NCI-H524 treated with DMSO at 0.1 percent for 48 hours (cell line): ENCODE measurements around the gene FOXN1.

Experiments used
- DNase-seq: peaks from one replicate; lab custom pipeline; 2025; lab: John Stamatoyannopoulos, UW

Gene FOXN1

DNA sequence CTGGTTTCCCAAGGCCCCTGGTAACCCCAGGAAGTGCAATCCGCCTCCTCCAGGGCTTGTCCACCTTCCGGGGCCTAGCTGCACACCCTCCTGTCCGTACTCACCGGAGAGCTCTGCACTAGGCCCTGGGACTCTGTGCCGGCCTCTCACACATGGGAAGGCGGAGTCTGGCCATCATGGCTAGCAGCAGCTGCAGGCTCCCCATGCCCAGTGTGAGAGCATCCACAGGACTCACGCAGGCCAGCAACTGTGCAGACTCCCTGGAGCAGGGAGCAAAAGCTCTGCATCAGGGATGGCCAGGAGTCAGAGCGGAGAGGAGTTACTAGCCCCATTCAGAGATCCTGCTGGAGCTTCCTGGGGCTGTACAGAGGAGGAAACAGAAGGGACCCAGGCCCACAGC, 20.2 kb downstream of the FOXN1 start:
- no peak for DNase-seq

GRCh38 chr17:28527181-28527681, 21.1 kb downstream of the FOXN1 start:
- no peak for DNase-seq

- no peak for DNase-seq
Measured at GRCh38 chr17:28527859-28528258, 21.7 kb downstream of the FOXN1 start.

DNA sequence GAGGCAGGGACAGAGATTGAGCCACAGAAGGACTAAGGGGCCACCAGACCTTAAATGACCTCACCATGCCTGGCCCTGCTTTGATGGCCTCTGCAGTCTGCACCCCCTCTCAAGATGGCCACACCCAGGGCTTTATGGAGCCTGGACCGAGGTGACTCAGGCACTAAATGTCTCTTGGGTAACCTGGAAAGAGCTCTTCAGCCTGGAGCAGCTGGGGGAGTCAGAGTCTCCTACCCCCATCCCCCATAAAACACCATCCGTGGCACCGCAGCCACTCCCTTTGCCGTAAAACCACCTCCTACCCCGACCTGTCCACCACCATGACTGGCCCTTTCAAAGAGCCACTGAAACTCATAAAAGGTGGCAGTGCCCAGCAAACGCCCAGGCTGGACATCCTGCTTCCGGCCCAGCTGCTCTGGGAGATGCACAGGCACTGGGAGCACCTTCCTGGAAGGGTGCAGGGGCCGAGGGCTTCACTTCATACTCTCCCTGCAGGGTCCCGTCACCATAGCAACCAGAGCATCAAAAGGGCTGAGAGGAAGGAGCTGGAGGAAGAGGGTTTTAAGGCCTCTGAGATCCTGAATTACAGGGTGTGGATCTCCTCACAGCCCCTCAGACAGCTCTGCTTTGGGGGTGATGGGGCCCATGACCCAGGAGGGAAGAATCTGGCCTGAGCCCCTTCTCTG, 22.3 kb downstream of the FOXN1 start:
- DNase-seq, result no peak

- DNase-seq, result no peak
Measured at GRCh38 chr17:28529013-28529400, 22.9 kb downstream of the FOXN1 start.

GRCh38 chr17:28530250-28530649, 24.1 kb downstream of the FOXN1 start:
- DNase-seq, result no peak

GRCh38 chr17:28530926-28531325, 24.8 kb downstream of the FOXN1 start:
- no peak for DNase-seq

DNA sequence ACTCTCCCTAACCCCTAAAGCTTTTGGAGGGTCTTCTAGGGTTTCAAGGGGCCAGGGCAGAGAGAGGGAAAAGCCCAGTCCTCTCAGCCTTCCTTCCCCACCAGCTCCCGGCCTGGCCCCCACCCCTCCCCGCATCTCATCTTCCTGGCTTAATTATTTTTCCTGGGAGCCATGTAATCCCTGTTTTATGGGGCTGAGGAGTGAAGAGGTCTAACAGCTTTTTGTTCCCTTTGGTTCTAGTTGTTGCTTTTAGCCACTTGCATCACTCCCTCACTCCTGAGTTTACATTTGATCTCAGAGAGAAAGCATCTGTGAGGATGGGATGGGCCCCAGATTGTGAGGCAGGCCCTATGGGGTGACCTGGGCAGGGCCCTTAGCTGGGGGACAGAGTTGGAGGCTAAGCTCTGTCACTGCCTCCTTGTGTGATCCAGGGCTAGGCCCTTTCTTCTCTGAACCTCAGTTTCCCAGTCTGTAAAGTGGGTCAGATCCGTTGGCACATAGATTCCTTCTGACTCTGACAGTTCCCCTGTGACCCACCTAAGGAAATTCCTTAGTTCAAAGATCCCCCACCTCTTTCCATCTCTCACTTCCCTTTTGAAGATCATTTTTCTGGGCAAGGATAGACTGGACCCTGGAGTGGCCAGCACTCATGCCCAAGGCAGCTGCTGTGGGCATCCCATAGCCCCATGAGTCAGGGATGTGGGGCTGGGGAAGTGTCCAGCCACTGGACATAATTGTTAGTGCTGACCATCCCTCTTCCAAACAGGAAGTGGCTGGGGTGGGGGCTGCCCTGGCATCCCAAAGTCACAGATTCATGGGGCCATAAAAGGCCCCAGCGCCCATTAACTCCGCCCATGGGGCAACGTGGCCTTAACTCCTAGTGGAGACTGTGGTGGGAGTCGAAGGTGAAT, 26.2 kb downstream of the FOXN1 start:
- DNase-seq, result peak; percentile 81

GRCh38 chr17:28533091-28533807, 27.1 kb downstream of the FOXN1 start:
- no peak for DNase-seq

DNA sequence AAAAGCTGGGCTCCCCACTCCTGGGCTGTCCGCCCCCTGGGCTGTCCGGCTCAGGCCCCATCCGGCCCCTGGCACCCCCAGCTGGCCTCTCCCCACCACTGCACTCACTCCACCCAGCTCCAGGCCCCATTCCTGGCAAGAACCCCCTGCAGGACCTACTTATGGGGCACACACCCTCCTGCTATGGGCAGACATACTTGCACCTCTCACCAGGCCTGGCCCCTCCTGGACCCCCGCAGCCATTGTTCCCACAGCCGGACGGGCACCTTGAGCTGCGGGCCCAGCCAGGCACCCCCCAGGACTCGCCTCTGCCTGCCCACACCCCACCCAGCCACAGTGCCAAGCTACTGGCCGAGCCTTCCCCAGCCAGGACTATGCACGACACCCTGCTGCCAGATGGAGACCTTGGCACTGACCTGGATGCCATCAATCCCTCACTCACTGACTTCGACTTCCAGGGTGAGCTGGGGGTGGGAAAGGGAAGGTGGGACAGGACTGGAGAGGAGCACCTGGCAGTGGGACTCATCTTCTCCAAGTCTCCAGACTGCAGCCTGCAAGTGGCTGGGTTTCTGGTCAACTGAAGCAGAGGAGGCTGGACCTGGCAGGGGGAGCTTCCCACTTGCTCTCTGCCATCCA, 28.7 kb downstream of the FOXN1 start:
- no peak for DNase-seq

DNA sequence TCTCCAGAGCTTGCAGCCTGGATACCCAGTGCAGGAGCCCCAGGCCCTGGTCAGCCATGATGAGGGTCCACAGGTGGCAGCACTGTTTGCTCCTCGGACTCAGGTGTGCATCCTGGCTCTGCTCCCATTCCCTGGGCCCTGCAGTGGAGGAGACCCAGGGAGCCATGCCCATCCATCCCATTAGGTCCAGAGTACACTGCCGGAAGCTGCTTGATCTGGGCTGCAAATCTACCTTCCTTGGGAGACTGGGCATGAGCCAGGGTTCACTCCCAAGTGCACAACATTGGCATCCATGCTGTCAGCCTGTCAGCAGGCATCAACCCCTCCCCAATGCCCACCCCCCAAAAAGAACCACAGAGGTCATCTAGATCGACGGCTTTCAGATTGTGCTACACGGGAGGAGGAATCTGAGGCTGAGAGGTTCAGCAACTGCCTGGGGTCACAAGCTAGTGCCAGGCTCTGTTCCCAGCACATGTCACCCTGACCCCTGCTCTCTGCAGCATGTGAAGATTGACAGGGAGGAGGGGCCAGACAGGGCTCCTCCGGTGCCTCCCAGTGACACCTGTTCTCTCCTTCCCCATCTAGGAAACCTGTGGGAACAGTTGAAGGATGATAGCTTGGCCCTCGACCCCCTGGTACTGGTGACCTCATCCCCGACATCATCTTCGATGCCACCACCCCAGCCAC, 30.5 kb downstream of the FOXN1 start:
- no peak for DNase-seq

GRCh38 chr17:28537219-28537610, 31.1 kb downstream of the FOXN1 start:
- no peak for DNase-seq

DNA sequence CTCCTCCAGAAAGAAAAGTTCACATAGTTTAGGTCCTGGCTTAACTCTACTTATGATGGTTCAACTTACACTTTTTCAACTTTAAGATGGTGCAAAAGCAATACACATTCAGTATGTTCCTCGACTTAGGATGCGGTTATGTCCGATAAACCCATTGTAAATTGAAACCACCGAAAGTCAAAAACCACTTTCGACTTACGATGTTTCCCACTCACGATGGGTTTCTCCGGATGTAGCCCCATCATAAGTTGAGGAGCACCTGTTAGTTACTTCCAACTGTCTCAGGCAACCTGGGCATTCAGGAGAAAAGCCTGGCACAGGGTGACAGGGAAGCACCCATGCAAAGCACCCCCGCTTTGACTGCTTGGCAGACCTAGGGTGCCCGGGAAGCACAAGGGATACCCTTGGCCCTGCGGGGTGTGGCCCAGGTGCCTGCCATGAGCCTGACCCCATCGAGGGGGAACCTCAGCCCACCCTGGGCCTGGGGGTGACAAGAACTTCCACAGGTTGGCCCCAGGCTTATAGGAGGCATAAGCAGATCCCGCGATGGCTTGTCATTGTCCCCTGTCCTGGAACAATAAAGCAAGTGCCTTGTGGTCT, 32.2 kb downstream of the FOXN1 start:
- DNase-seq, result no peak

DNA sequence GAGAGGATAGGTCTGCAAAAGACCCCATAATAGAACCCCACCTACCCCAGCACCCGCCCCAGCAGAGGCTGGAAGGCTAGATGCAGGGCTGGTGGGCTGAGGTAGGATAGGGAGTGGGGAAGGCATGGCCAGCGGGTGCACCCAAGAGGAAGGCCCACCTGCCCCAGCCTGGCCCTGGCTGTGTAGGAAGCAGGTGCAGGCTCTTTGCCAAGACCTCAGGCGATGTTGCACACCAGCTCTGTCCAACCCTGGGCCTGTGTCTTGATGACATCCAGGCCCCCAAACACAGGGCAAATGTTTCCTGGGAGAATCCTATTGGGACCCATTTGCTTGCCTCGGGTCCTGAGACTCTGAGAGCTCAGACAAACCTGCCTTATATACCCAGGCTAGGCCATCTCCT, 34.1 kb downstream of the FOXN1 start:
- no peak for DNase-seq

GRCh38 chr17:28541439-28541838, 35.3 kb downstream of the FOXN1 start:
- no peak for DNase-seq

- DNase-seq, result no peak
Measured at GRCh38 chr17:28544402-28545140, 38.4 kb downstream of the FOXN1 start.

DNA sequence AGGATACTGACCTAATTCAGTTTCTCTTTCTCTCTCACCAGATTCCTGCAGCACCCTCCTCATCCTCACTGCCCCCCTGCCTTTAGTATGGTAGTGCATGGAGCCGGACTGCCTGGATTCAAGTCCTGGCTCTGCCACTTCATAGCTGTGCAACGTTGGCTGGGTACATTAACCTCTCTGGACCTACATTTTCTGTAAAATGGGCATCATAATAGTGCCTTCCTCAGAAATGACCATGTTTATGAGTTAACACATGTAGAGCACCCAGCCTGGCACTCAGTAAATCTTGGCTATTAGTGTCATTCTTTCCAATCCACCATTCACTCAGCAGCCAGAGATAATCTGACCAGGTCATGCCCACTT, 39.0 kb downstream of the FOXN1 start:
- DNase-seq, result no peak

- no peak for DNase-seq
Measured at GRCh38 chr17:28545787-28546415, 39.8 kb downstream of the FOXN1 start.

GRCh38 chr17:28547096-28547622, 41.0 kb downstream of the FOXN1 start:
- no peak for DNase-seq
